ENCODE results near the gene GMCL1. TPM values are rescaled to one million over a fixed set of nuclear protein-coding genes. Genes with fewer than 3 reads are reported as not detected.

The GMCL1 gene
- total and polyA plus RNA-seq, 2 donors from 2014 or later: 6.3 to 14.0 TPM

DNA sequence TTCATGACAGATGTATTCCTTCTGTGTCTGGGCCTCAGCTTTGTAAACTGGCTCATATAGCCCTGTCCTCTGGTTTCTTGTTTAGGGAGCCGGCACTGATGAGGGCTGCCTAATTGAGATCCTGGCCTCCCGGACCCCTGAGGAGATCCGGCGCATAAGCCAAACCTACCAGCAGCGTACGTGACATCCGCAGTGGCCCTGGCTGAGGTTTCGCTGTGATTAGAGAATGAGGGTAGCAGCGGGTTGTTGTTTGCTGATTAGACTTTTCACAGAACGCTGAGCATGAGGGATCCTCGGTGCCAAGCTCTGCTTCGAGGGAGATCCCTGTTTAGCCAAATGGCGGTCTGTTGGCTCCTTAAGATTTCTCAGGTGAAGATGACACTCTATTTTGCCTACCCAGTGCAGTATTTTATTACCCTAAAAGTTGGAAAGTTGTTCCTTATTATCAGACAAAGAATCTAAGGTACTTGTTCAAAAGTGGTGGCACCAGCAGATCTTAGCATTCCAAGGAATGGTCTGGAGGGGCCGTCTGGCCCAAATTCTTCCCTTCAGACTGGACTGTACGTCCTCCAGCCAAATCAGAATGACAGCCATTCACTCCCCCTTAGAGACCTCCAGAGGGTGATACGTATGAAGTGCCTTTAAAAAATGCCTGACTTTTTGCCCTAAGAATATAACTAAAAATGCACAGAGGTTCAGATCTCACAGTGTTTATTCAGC is 21.5 kb upstream of the GMCL1 start:
- intact Hi-C loops (cut with DNase I): no loop called here
- Histone ChIP-seq H3K9me3 (ENCODE audit: control insufficient read depth in 2 of 3, insufficient read depth in 1 of 3, low read length in 3 of 3) (no peaks in the 10 kb centered on the region), H3K9ac (ENCODE audit: low read length in 3 of 3) (no peak overlapping the region), H3K4me1 (ENCODE audit: control insufficient read depth in 2 of 3, insufficient read depth in 2 of 3, low read depth in 1 of 3, low read length in 3 of 3) (no peaks in the 10 kb centered on the region), H3K27me3 (ENCODE audit: control insufficient read depth, insufficient read depth, low read length) (no peaks in the 10 kb centered on the region), H3K4me3 (ENCODE audit: low read length in 3 of 3) (no peak overlapping the region), H3K27ac (ENCODE audit: low read depth in 2 of 2, low read length in 2 of 2) (no peak overlapping the region), H3K36me3 (ENCODE audit: control insufficient read depth in 2 of 3, insufficient read depth in 3 of 3, low read length in 3 of 3) (peaks cover 0 to 38% (median 34%) of the 10 kb centered on the region in 3 donors)
- DNase-seq (no peak), FAIRE-seq (no peak)
- TF ChIP-seq, protein P1, sequence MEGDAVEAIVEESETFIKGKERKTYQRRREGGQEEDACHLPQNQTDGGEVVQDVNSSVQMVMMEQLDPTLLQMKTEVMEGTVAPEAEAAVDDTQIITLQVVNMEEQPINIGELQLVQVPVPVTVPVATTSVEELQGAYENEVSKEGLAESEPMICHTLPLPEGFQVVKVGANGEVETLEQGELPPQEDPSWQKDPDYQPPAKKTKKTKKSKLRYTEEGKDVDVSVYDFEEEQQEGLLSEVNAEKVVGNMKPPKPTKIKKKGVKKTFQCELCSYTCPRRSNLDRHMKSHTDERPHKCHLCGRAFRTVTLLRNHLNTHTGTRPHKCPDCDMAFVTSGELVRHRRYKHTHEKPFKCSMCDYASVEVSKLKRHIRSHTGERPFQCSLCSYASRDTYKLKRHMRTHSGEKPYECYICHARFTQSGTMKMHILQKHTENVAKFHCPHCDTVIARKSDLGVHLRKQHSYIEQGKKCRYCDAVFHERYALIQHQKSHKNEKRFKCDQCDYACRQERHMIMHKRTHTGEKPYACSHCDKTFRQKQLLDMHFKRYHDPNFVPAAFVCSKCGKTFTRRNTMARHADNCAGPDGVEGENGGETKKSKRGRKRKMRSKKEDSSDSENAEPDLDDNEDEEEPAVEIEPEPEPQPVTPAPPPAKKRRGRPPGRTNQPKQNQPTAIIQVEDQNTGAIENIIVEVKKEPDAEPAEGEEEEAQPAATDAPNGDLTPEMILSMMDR (IDR thresholded peaks at IDR 0.05; ENCODE audit: borderline replicate concordance, extremely low read depth, insufficient read depth): no peak

DNA sequence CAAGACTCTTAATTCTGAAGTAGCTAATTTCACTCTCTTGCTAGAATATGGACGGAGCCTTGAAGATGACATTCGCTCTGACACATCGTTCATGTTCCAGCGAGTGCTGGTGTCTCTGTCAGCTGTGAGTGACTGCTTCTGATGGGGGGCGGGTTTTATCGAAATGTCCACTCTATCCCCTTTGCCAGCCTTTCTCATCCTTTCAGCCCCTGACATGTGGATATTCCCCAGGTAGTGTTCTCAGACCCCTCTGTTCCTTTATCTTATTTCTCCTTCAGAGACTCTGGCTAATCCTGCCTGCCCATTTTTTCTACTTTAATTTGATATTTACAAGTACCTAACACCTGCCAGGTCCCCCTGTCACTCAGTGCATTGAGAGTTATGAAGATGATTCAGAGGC is 18.9 kb upstream of the GMCL1 start:
- H3K9me3 ChIP-seq (ENCODE audit: control insufficient read depth in 2 of 3, insufficient read depth in 1 of 3, low read length in 3 of 3): no peaks in the 10 kb centered on the region
- no peak overlapping the region for H3K4me3 ChIP-seq (ENCODE audit: low read length in 3 of 3)
- DNase-seq (no peak), FAIRE-seq (no peak)
- H3K9ac ChIP-seq (ENCODE audit: low read length in 3 of 3): no peak overlapping the region
- H3K27me3 ChIP-seq (ENCODE audit: control insufficient read depth, insufficient read depth, low read length): no peaks in the 10 kb centered on the region
- intact Hi-C loops (cut with DNase I): loop anchor here (10.0 kb wide), 1 partner anchor 86 kb away; no protein-coding TSS in a partner anchor
- peaks cover 0 to 35% (median 34%) of the 10 kb centered on the region in 3 donors for H3K36me3 ChIP-seq (ENCODE audit: control insufficient read depth in 2 of 3, insufficient read depth in 3 of 3, low read length in 3 of 3)
- H3K27ac ChIP-seq (ENCODE audit: low read depth in 2 of 2, low read length in 2 of 2): no peak overlapping the region
- TF ChIP-seq, protein P1 (IDR thresholded peaks at IDR 0.05; ENCODE audit: borderline replicate concordance, extremely low read depth, insufficient read depth): no peak
- H3K4me1 ChIP-seq (ENCODE audit: control insufficient read depth in 2 of 3, insufficient read depth in 2 of 3, low read depth in 1 of 3, low read length in 3 of 3): no peaks in the 10 kb centered on the region

DNA sequence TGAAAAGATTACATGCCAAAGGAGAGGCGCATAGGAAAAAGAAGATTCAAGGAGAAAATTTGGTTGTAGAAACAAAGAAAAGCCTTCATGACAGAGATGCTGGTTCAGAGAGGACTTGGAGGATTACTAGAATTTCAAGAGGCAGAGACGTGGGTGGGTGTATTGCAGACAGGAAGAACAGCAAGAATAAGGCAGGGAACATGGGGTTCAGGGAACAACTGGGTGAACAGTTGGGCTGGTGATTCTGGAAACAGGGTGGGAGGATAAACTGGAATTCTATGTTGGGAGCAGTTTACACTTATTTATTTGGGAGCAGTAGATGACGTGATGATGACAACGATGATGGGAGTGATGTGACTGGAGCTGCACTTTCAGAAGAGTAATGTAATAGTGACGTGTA is 18.4 kb upstream of the GMCL1 start:
- no peaks in the 10 kb centered on the region for H3K9me3 ChIP-seq (ENCODE audit: control insufficient read depth in 2 of 3, insufficient read depth in 1 of 3, low read length in 3 of 3)
- no peak overlapping the region for H3K4me3 ChIP-seq (ENCODE audit: low read length in 3 of 3)
- peaks cover 0 to 34% (median 33%) of the 10 kb centered on the region in 3 donors for H3K36me3 ChIP-seq (ENCODE audit: control insufficient read depth in 2 of 3, insufficient read depth in 3 of 3, low read length in 3 of 3)
- H3K27me3 ChIP-seq (ENCODE audit: control insufficient read depth, insufficient read depth, low read length): no peaks in the 10 kb centered on the region
- FAIRE-seq: no peak
- TF ChIP-seq, protein P1 (IDR thresholded peaks at IDR 0.05; ENCODE audit: borderline replicate concordance, extremely low read depth, insufficient read depth): no peak
- H3K9ac ChIP-seq (ENCODE audit: low read length in 3 of 3): no peak overlapping the region
- H3K4me1 ChIP-seq (ENCODE audit: control insufficient read depth in 2 of 3, insufficient read depth in 2 of 3, low read depth in 1 of 3, low read length in 3 of 3): no peaks in the 10 kb centered on the region
- no peak overlapping the region for H3K27ac ChIP-seq (ENCODE audit: low read depth in 2 of 2, low read length in 2 of 2)
- intact Hi-C loops (cut with DNase I): loop anchor here (10.0 kb wide), 1 partner anchor 86 kb away; no protein-coding TSS in a partner anchor
- no peak for DNase-seq
